Immature natural killer cell (primary cell): ENCODE measurements around the gene PPIL4. TPM values are rescaled to one million over a fixed set of nuclear protein-coding genes. Genes with fewer than 3 reads are reported as not detected.

Experiments used
- DNase-seq, 3 donors: peaks; one replicate each; pipeline ENCODE4 v3.0.0; 2022; ENCODE audit warnings: mixed read lengths in 1 of 3
- H3K27ac Mint-ChIP-seq, 6 donors: one replicate each; pipeline ENCODE4 v1.8.0; 2020; ENCODE audit warnings: mixed read lengths in 6 of 6, mild to moderate bottlenecking in 5 of 6, inconsistent platforms in 4 of 6, moderate library complexity in 3 of 6
- H3K27me3 Mint-ChIP-seq, 3 donors: one replicate each; pipeline ENCODE4 v1.8.0; 2020 to 2021; ENCODE audit warnings: low read depth in 3 of 3, mild to moderate bottlenecking in 3 of 3, mixed read lengths in 3 of 3, moderate library complexity in 3 of 3, inconsistent platforms in 1 of 3
- H3K36me3 Mint-ChIP-seq, 3 donors: one replicate each; pipeline ENCODE4 v1.8.0; 2020; ENCODE audit warnings: mixed read lengths in 3 of 3, inconsistent platforms in 2 of 3, mild to moderate bottlenecking in 2 of 3
- H3K4me1 Mint-ChIP-seq, 2 donors: one replicate each; pipeline ENCODE4 v1.8.0; 2020; ENCODE audit warnings: inconsistent platforms in 2 of 2, mild to moderate bottlenecking in 2 of 2, mixed read lengths in 2 of 2, moderate library complexity in 1 of 2
- H3K4me3 Mint-ChIP-seq, 5 donors: one replicate each; pipeline ENCODE4 v1.8.0; 2020; ENCODE audit warnings: mild to moderate bottlenecking in 5 of 5, mixed read lengths in 5 of 5, inconsistent platforms in 3 of 5, moderate library complexity in 3 of 5
- H3K9me3 Mint-ChIP-seq, 6 donors: one replicate each; pipeline ENCODE4 v1.8.0; 2020; ENCODE audit warnings: mild to moderate bottlenecking in 6 of 6, mixed read lengths in 6 of 6, inconsistent platforms in 4 of 6, moderate library complexity in 3 of 6
- polyA plus RNA-seq, 3 donors: library from polyadenylated mRNA; unstranded; fragments of 300-500 nt; fragmentation: Illumina TruSeq; gene quantifications; one replicate each; pipeline ENCODE4 v1.2.3, GENCODE V29; 2021

Gene PPIL4
- polyA plus RNA-seq, 3 donors from 2014 or later = 5.2 to 13.1 (median 9.4) TPM

DNA sequence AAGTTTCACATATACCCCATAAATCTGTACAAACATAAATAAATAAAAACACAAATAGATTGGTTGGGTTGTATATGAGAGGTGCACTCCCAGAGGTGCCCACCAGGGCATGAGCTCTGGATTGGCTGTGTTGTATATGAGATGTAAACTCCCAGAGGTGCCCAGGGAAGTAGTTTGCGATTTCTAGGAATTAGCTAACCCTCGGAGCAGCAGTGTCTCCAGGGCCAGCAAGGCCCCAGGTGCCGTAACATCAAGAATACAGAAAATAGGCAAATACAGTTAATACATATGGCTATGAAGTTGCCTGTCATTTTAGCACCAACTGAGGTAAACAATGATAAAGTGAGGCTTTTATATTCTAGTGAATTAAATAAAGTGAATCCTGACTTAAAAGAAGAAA lies 14.9 kb upstream of the PPIL4 start:
- Mint-ChIP-seq H3K4me1 (peaks cover 4 to 9% of the 10 kb centered on the region in 2 donors), H3K9me3 (no peaks in the 10 kb centered on the region), H3K4me3 (no peak overlapping the region), H3K27me3 (peaks cover 9 to 19% (median 9%) of the 10 kb centered on the region in 3 donors), H3K27ac (no peak overlapping the region), H3K36me3 (no peaks in the 10 kb centered on the region)
- DNase-seq = no peak

DNA sequence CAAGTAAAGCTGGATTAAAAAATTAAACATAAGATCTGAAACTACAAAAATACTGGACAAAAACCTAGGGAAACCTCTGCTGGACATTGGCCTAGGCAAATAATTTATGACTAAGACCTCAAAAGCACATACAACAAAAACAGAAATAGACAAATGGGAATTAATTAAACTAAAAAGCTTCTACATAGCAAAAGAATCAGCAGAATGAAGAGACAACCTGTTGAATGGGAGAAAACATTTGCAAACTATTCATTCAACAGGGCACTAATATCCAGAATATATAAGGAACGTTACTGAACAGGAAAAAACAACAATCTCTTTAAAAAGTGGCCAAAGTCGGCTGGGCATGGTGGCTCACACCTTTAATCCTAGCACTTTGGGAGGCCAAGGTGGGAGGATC lies 13.5 kb upstream of the PPIL4 start:
- H3K4me1 Mint-ChIP-seq = no peaks in the 10 kb centered on the region
- no peak for DNase-seq
- H3K27ac Mint-ChIP-seq = no peak overlapping the region
- H3K4me3 Mint-ChIP-seq = no peak overlapping the region
- peaks cover 6 to 25% (median 8%) of the 10 kb centered on the region in 3 donors for H3K27me3 Mint-ChIP-seq
- no peaks in the 10 kb centered on the region for H3K9me3 Mint-ChIP-seq
- H3K36me3 Mint-ChIP-seq = no peaks in the 10 kb centered on the region

DNA sequence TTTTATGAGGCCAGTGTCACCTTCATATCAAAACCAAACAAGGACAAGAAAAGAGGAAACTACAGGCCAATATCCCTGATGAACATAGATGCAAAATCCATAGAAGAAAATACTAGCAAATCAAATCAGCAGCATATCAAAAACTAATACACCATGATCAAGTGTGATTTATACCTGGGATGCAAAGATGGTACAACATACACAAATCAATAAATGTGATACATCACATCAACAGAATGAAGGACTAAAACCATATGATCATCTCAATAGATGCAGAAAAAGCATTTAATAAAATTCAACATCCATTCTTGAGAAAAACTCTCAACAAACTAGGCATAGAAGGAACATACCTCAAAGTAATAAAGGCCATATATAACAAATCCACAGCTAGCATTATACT lies 12.2 kb upstream of the PPIL4 start:
- H3K4me1 Mint-ChIP-seq = no peaks in the 10 kb centered on the region
- peaks cover 5 to 25% (median 6%) of the 10 kb centered on the region in 3 donors for H3K27me3 Mint-ChIP-seq
- no peaks in the 10 kb centered on the region for H3K9me3 Mint-ChIP-seq
- no peak overlapping the region for H3K27ac Mint-ChIP-seq
- H3K36me3 Mint-ChIP-seq = no peaks in the 10 kb centered on the region
- no peak overlapping the region for H3K4me3 Mint-ChIP-seq
- DNase-seq = no peak

DNA sequence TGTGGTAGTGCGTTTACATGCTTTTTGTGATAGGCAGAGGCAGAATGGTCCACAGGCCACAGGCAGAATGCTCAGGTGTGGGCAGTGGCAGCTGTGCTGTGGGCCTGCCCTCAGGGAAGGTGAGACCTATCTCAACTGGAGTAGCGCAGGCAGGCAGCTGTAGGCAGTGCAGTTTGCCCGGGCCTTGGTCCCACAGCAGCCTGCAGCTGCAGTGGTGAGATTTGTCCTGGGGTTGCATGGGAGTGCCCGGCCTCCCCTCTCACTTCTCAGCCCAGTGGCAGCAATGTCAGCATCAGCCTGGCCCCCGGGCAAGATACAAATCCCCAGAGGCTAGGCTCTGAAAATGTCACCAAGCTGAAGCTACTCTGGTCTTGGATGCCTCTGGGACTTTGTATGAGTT lies 6.1 kb upstream of the PPIL4 start:
- Mint-ChIP-seq H3K27me3 (peaks cover 4 to 19% (median 5%) of the 10 kb centered on the region in 3 donors), H3K36me3 (no peaks in the 10 kb centered on the region), H3K4me3 (no peak overlapping the region), H3K4me1 (peaks cover 2 to 6% of the 10 kb centered on the region in 2 donors), H3K9me3 (no peaks in the 10 kb centered on the region), H3K27ac (no peak overlapping the region)
- DNase-seq = no peak

DNA sequence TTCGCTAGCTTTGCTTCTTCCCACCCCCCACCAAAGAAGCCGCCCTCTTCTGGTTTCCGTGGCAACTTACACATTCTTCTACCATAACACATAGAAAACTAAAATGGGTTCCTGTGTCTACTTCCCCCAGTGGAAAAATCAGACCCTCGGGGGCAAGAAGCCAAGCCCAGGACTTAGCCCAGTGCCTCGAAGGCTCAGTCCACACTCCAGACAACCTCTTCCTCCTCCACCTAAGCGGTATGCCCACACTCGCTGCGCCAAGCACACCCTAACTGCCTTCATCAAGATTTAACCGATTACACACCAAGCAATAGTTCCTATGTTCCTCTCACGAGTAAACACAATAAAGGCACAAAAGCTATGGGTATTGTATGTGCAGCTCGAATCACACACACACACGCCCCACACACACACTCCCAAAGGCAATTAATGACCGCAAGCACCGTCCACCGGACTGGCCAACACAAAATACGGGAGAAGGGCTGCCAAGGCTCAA lies 537 bp downstream of the PPIL4 start:
- peaks cover 34 to 51% of the 10 kb centered on the region in 2 donors for H3K4me1 Mint-ChIP-seq
- H3K36me3 Mint-ChIP-seq = no peaks in the 10 kb centered on the region
- peak; percentile 73 to 79 (median 76) for DNase-seq

DNA sequence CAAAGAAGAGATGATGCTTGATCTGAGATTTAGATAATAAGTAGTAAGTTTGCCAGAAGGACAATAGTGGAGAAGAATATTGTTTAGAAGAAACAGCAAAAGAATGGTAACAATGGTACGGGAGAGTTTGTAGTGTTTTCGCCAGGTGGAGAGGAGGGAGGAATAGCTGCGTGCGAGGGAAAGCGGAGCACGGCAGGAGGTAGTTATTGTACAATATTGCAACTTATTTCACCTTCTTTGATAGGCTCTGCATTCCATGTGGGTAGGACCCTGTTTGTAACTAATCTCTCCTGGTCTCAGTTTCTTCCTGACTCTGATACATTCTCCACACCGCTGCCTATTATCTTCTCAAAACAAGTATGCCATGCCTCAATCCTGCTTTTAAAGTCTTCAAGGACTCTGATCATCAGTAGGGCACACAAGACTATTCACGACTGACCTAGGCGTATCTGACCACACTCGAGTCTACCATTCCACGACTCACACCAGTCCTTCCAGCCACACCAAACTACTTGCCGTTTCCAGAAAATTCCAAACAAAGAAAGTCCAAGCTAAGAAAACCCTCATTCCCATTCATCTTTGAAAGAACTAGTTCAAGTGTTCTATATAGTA lies 1.1 kb downstream of the PPIL4 start:
- Mint-ChIP-seq H3K27me3 (peaks cover 9 to 17% (median 13%) of the 10 kb centered on the region in 3 donors), H3K4me3 (peak overlapping the region; percentile 97 to 98 (median 98)), H3K4me1 (peaks cover 34 to 51% of the 10 kb centered on the region in 2 donors), H3K9me3 (no peaks in the 10 kb centered on the region), H3K27ac (peak overlapping the region; percentile 97 to 100 (median 99)), H3K36me3 (no peaks in the 10 kb centered on the region)
- DNase-seq = no peak

More for the DNA sequence above, 537 bp downstream of the PPIL4 start:
- Mint-ChIP-seq H3K27me3 (peaks cover 9 to 17% (median 13%) of the 10 kb centered on the region in 3 donors), H3K9me3 (no peaks in the 10 kb centered on the region), H3K27ac (peak overlapping the region; percentile 97 to 100 (median 99)), H3K4me3 (peak overlapping the region; percentile 97 to 98 (median 98))

DNA sequence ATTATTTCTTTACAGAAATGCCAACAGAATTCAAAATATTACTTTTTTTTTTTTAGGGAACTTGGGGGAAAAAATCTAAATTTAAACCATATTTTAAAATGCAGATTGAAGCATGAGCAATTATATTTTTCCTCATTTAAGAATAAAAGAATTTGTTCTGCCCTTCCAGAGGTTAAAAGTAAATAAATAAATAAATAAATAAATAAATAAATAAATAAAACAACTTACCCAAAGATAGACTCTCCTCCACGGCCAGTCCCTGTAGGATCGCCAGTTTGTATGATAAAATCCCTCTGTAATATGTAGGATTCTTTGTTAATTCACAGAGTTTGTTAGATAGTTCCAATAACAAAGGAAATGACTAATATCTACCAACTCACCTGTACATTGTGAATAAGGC lies 4.7 kb downstream of the PPIL4 start:
- Mint-ChIP-seq H3K4me1 (peaks cover 34 to 44% of the 10 kb centered on the region in 2 donors), H3K4me3 (no peak overlapping the region), H3K27me3 (peaks cover 5 to 17% (median 5%) of the 10 kb centered on the region in 3 donors), H3K36me3 (peaks cover 7 to 15% (median 12%) of the 10 kb centered on the region in 3 donors), H3K9me3 (no peaks in the 10 kb centered on the region), H3K27ac (no peak overlapping the region)
- DNase-seq = no peak

DNA sequence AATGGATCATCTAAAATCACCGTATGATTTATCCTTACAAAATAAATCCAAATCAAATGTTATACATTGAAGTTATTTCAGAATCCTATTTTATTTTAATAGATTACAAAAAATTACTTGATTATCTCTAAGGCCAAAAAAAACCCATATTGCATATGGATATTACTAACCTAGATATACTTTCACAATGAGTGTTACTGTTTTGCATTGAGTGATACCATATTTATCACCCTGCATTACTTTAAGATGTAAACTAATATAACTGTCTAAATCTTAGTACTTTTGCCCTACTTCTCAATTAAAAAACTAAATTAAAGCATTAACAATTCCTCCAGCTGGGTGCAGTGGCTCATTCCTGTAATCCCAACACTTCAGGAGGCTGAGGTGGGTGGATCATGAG lies 11.1 kb downstream of the PPIL4 start:
- peaks cover 0 to 4% (median 0%) of the 10 kb centered on the region in 3 donors for H3K27me3 Mint-ChIP-seq
- DNase-seq = no peak
- no peak overlapping the region for H3K27ac Mint-ChIP-seq
- no peak overlapping the region for H3K4me3 Mint-ChIP-seq
- peaks cover 1 to 6% of the 10 kb centered on the region in 2 donors for H3K4me1 Mint-ChIP-seq
- peaks cover 26 to 35% (median 30%) of the 10 kb centered on the region in 3 donors for H3K36me3 Mint-ChIP-seq
- no peaks in the 10 kb centered on the region for H3K9me3 Mint-ChIP-seq

DNA sequence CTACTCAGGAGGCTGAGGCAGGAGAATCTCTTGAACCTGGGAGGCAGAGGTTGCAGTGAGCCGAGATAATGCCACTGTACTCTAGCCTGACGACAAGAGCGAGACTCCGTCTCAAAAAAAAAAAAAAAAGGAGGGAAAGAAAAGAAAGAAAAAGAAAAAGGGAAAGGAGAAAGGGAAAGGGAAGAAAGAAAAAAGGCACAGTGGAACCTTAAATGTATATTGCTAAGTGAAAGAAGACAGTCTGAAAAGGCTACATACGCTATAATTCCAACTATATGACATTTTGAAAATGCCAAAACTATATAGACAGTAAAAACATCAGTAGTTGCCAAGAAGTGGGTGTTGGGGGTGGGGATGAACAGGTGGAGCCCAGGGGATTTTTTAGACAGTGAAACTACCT lies 16.2 kb downstream of the PPIL4 start:
- Mint-ChIP-seq H3K9me3 (no peaks in the 10 kb centered on the region), H3K36me3 (peaks cover 27 to 32% (median 27%) of the 10 kb centered on the region in 3 donors), H3K27ac (no peak overlapping the region), H3K4me3 (no peak overlapping the region), H3K27me3 (no peaks in the 10 kb centered on the region), H3K4me1 (peaks cover 4 to 6% of the 10 kb centered on the region in 2 donors)
- DNase-seq = no peak

DNA sequence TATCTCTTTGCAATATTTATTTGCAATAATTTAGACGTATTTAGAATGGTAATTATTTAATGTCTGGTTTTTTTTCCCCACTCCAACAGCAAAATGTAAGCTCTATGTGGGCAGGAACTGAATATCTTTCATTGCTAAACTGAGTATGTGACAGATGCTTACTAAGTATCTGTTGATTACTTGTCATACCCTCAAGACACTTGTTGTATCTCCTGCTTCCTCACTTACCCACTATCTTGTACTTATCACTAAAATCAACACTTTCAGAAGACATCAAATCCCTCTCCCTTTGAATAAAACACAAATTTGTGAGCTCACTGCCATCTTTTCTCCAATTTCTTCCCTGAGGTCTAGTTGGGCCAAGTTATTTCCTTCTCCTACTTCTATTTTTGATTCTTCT lies 30.3 kb downstream of the PPIL4 start:
- Mint-ChIP-seq H3K4me1 (peaks cover 4 to 22% of the 10 kb centered on the region in 2 donors), H3K4me3 (no peak overlapping the region), H3K36me3 (peaks cover 4 to 41% (median 16%) of the 10 kb centered on the region in 3 donors), H3K27ac (peak overlapping the region in 2 of 6 donors; percentile 3 to 50), H3K27me3 (no peaks in the 10 kb centered on the region), H3K9me3 (no peaks in the 10 kb centered on the region)
- DNase-seq = no peak

DNA sequence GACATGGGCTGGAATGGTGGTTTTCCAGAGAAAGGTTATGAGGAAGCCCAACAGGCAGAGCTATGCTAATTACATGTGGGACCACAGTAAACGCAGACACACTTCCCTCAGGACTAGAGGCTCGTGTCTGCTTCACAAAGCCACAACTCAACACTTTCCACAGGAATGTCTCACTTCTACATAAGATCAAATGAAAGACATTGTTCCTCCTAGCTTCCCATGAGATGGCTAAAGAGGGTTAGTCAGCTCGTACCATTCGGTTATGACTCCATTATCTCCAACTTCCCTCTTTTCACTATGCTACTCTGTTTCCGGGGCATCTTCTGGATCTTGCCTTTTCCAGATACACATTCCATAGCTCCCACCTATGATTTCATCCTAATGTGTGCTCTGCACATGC lies 31.9 kb downstream of the PPIL4 start:
- H3K27me3 Mint-ChIP-seq = no peaks in the 10 kb centered on the region
- H3K4me1 Mint-ChIP-seq = peaks cover 4 to 29% of the 10 kb centered on the region in 2 donors
- peaks cover 4 to 41% (median 17%) of the 10 kb centered on the region in 3 donors for H3K36me3 Mint-ChIP-seq
- H3K4me3 Mint-ChIP-seq = no peak overlapping the region
- DNase-seq = no peak
- H3K27ac Mint-ChIP-seq = peak overlapping the region in 1 of 6 donors; percentile 45
- H3K9me3 Mint-ChIP-seq = no peaks in the 10 kb centered on the region

DNA sequence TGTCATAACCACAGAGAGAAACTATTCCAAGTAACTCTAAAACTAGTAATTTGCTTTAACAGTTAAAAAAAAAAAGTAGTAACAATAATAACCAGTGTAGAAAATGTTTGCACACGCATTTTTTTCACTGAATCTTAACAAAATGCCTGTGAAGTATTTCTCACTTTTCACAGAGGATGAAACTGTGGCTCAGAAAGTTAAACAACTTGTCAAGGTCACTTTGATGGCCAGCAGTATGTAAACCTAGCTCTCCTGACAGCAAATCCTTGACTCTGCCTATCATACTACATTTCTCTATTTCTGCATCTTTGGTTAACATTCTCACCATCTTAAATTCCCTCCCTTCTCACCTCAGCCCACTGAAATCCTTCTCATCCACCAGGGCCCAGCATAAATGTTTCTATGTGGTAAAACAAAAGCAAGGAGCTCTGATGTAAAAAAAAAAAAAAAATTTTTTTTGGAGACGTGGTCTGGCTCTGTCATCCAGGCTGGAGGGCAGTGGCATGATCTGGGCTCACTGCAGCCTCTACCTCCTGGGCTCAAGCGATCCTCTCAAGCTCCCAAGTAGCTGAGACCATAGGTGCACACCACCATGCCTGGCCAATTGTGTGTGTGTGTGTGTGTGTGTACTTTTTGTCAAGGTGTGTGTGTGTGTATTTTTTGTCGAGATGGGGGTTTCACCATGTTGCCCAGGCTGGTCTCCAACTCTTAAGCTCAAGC lies 34.9 kb downstream of the PPIL4 start:
- no peaks in the 10 kb centered on the region for H3K27me3 Mint-ChIP-seq
- H3K27ac Mint-ChIP-seq = peak overlapping the region in 1 of 6 donors; percentile 51
- H3K36me3 Mint-ChIP-seq = peaks cover 4 to 24% (median 13%) of the 10 kb centered on the region in 3 donors
- H3K9me3 Mint-ChIP-seq = no peaks in the 10 kb centered on the region
- H3K4me3 Mint-ChIP-seq = no peak overlapping the region
- peaks cover 0 to 14% of the 10 kb centered on the region in 2 donors for H3K4me1 Mint-ChIP-seq
- no peak for DNase-seq

DNA sequence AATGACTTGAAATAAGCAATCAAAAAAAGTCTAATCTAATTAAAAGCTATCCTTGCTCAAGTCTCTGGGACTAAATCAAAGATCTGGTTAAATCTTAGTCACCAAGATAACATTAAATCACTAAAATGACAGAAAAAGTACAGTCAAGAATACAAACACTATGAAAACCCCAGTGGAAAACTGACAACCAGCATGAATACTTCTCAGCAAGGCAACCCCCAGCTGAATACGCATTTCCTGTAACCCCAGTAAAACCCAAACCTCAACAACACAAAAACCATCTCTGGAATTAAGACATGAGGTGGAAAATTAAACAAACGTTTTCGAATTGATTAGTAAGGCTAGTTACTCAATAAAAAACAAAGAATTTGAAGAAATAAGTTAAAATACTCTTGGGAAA lies 37.4 kb downstream of the PPIL4 start:
- no peaks in the 10 kb centered on the region for H3K9me3 Mint-ChIP-seq
- peaks cover 0 to 2% (median 0%) of the 10 kb centered on the region in 3 donors for H3K27me3 Mint-ChIP-seq
- DNase-seq = peak in 1 of 3 donors; percentile 5
- no peak overlapping the region for H3K27ac Mint-ChIP-seq
- no peak overlapping the region for H3K4me3 Mint-ChIP-seq
- H3K4me1 Mint-ChIP-seq = peaks cover 0 to 6% of the 10 kb centered on the region in 2 donors
- peaks cover 0 to 37% (median 15%) of the 10 kb centered on the region in 3 donors for H3K36me3 Mint-ChIP-seq

DNA sequence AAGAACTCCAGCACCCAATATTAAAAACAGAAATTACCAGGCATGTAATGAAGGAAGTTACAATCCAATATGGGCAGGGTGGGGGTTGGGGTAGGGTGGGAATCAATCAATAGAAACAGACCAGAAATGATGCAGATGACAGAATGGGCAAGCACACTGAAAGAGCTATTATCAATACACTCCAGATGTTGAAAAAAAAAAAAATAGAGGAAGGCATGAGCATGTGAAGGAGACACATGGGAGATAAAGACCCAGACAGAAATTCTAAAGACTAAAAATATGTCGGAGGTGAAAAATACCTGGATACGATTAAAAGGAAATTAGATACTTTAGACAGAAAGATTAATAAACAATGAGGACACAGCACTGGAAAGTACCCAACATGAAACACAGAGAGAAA lies 42.0 kb downstream of the PPIL4 start:
- H3K4me3 Mint-ChIP-seq = no peak overlapping the region
- H3K27me3 Mint-ChIP-seq = peaks cover 0 to 2% (median 2%) of the 10 kb centered on the region in 3 donors
- no peaks in the 10 kb centered on the region for H3K9me3 Mint-ChIP-seq
- DNase-seq = no peak
- peaks cover 0 to 29% (median 14%) of the 10 kb centered on the region in 3 donors for H3K36me3 Mint-ChIP-seq
- H3K27ac Mint-ChIP-seq = peak overlapping the region in 2 of 6 donors; percentile 3 to 41
- no peaks in the 10 kb centered on the region for H3K4me1 Mint-ChIP-seq
